Measurements from ENCODE around the gene STT3B.

DNA sequence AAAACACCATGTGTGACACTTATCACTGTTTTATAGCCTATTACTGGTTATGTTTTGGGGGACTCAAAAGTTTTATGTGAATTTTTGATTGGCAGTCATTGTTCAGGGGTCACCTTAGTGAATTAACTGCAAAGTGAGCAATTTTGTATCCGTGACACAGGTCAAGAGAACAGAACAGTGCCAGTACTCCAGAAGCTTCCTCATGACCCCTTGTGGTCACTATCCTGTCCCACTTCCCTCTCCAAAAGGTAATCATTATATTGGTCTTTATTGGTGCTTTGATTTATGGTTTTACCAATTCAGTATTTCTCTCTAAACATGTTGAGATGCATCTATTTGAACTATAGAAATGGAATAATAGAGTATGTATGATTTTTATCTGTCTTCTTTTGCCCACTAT, 107.1 kb downstream of the STT3B start:
- TF ChIP-seq, protein P1, sequence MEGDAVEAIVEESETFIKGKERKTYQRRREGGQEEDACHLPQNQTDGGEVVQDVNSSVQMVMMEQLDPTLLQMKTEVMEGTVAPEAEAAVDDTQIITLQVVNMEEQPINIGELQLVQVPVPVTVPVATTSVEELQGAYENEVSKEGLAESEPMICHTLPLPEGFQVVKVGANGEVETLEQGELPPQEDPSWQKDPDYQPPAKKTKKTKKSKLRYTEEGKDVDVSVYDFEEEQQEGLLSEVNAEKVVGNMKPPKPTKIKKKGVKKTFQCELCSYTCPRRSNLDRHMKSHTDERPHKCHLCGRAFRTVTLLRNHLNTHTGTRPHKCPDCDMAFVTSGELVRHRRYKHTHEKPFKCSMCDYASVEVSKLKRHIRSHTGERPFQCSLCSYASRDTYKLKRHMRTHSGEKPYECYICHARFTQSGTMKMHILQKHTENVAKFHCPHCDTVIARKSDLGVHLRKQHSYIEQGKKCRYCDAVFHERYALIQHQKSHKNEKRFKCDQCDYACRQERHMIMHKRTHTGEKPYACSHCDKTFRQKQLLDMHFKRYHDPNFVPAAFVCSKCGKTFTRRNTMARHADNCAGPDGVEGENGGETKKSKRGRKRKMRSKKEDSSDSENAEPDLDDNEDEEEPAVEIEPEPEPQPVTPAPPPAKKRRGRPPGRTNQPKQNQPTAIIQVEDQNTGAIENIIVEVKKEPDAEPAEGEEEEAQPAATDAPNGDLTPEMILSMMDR (conservative IDR thresholded peaks at IDR 0.05 in 1 of 2, IDR thresholded peaks at IDR 0.05 in 1 of 2; ENCODE audit: low read depth in 1 of 2, low read length in 2 of 2) = no peak
- TF ChIP-seq EZH2 (IDR thresholded peaks at IDR 0.05; ENCODE audit: low read length, missing control alignments) = no peak
